Liver (tissue), 9 donors: ENCODE measurements around the gene SYCP2L. TPM values are rescaled to one million over a fixed set of nuclear protein-coding genes. Genes with fewer than 3 reads are reported as not detected.

Source experiments
- DNase-seq: peaks from one replicate; pipeline ENCODE4 v3.0.0-alpha.2; 2017; ENCODE audit warnings: low spot score
- H3K27ac ChIP-seq, 2 donors: one replicate each; pipeline ENCODE4 v1.7.0; 2013; ENCODE audit warnings: inconsistent platforms in 2 of 2, low read length in 2 of 2, control low read depth in 1 of 2, low read depth in 1 of 2, mild to moderate bottlenecking in 1 of 2
- H3K27me3 ChIP-seq, 4 donors: one replicate each; pipeline versions ENCODE4 v1.6.1 to v1.7.0; 2013; ENCODE audit warnings: low read length in 3 of 4, inconsistent platforms in 1 of 4, mild to moderate bottlenecking in 1 of 4, moderate library complexity in 1 of 4; ENCODE audit not compliant: control insufficient read depth in 4 of 4, insufficient read depth in 4 of 4
- H3K36me3 ChIP-seq, 4 donors: one replicate each; pipeline versions ENCODE4 v1.6.1 to v1.7.0; 2013; ENCODE audit warnings: low read length in 3 of 4, mild to moderate bottlenecking in 3 of 4, low read depth in 1 of 4, moderate library complexity in 1 of 4; ENCODE audit not compliant: control insufficient read depth in 4 of 4, insufficient read depth in 3 of 4
- H3K4me1 ChIP-seq, 4 donors: one replicate each; pipeline versions ENCODE4 v1.6.1 to v1.7.0; 2013; ENCODE audit warnings: low read length in 3 of 4, mild to moderate bottlenecking in 3 of 4, moderate library complexity in 1 of 4; ENCODE audit not compliant: control insufficient read depth in 4 of 4, insufficient read depth in 4 of 4
- H3K4me3 ChIP-seq, 3 donors: one replicate each; pipeline versions ENCODE4 v1.6.1 to v1.7.0; 2013; ENCODE audit warnings: low read length in 3 of 3, control low read depth in 1 of 3, low read depth in 1 of 3, mild to moderate bottlenecking in 1 of 3
- H3K9ac ChIP-seq, 2 donors: one replicate each; pipeline ENCODE4 v1.7.0; 2013; ENCODE audit warnings: low read length in 2 of 2, mild to moderate bottlenecking in 2 of 2, moderate library complexity in 2 of 2, control low read depth in 1 of 2, low read depth in 1 of 2
- H3K9me3 ChIP-seq, 4 donors: one replicate each; pipeline versions ENCODE4 v1.6.1 to v1.7.0; 2013; ENCODE audit warnings: low read length in 3 of 4; ENCODE audit not compliant: control insufficient read depth in 4 of 4
- FOXA1 ChIP-seq: IDR thresholded peaks from 2 replicates; pipeline ENCODE4 v1.6.1; 2016; ENCODE audit warnings: antibody characterized with exemption
- GABPA ChIP-seq, 2 donors: IDR thresholded peaks in 1 of 2; conservative IDR thresholded peaks in 1 of 2; 2 replicates each; pipeline ENCODE4 v1.6.1; 2016; ENCODE audit warnings: antibody characterized with exemption in 2 of 2, mild to moderate bottlenecking in 1 of 2, moderate library complexity in 1 of 2
- HNF4A ChIP-seq, 2 donors: conservative IDR thresholded peaks; 2 replicates each; pipeline ENCODE4 v1.6.1; 2016; ENCODE audit warnings: antibody characterized with exemption in 2 of 2, mild to moderate bottlenecking in 2 of 2
- HNF4G ChIP-seq: IDR thresholded peaks from 2 replicates; pipeline ENCODE4 v1.6.1; 2016; ENCODE audit warnings: antibody characterized with exemption
- JUND ChIP-seq, 2 donors: IDR thresholded peaks; 2 replicates each; pipeline ENCODE4 v1.6.1; 2016; ENCODE audit warnings: antibody characterized with exemption in 2 of 2
- NR2F2 ChIP-seq: IDR thresholded peaks from 2 replicates; pipeline ENCODE4 v1.6.1; 2016; ENCODE audit warnings: antibody characterized with exemption
- RAD21 ChIP-seq, 2 donors: IDR thresholded peaks; 2 replicates each; pipeline ENCODE4 v1.6.1; 2016; ENCODE audit warnings: antibody characterized with exemption in 2 of 2, mild to moderate bottlenecking in 2 of 2
- RXRA ChIP-seq, 2 donors: IDR thresholded peaks; 2 replicates each; pipeline ENCODE4 v1.6.1; 2017 to 2018; ENCODE audit warnings: antibody characterized with exemption in 2 of 2, mild to moderate bottlenecking in 1 of 2
- SP1 ChIP-seq: IDR thresholded peaks from 2 replicates; pipeline ENCODE4 v1.6.1; 2018; ENCODE audit warnings: antibody characterized with exemption, mild to moderate bottlenecking
- TAF1 ChIP-seq: conservative IDR thresholded peaks from 2 replicates; pipeline ENCODE4 v1.6.1; 2016; ENCODE audit warnings: antibody characterized with exemption, mild to moderate bottlenecking
- YY1 ChIP-seq: IDR thresholded peaks from 2 replicates; pipeline ENCODE4 v1.6.1; 2016; ENCODE audit warnings: antibody characterized with exemption, mild to moderate bottlenecking
- ZBTB33 ChIP-seq: IDR thresholded peaks from 2 replicates; pipeline ENCODE4 v1.6.1; 2016; ENCODE audit warnings: antibody characterized with exemption
- WGBS: extraction: QIAGEN DNeasy Blood & Tissue Kit; methylation state at CpG from one replicate; pipeline ENCODE4 v1.1.7; 2013; 5-methylcytosine and 5-hydroxymethylcytosine counted together
- polyA plus RNA-seq, 2 donors: library from polyadenylated mRNA; stranded (reverse) in 1 of 2; unstranded in 1 of 2; fragments of 200-250 nt in 1 of 2; fragments of >200 nt in 1 of 2; fragmentation: Nextera tagmentation in 1 of 2; extraction: Ambion mirVana in 1 of 2; gene quantifications; one replicate each; pipeline versions ENCODE4 v1.2.1 to v1.2.3, GENCODE V29; 2013 to 2015
- total RNA-seq, 2 donors: library from RNA; depleted of rRNA; stranded (reverse); fragments of >200 nt; gene quantifications; one replicate each; pipeline ENCODE4 v1.2.3, GENCODE V29; 2014
- TF ChIP-seq, protein P1 (sequence below): fragments of 150-350 bp; IDR thresholded peaks from 2 replicates; pipeline ENCODE4 v1.5.1; 2017; ENCODE audit warnings: improper control_type of control experiment, low read depth, low read length; ENCODE audit not compliant: missing input control
- TF ChIP-seq, protein P2 (sequence below): IDR thresholded peaks from 2 replicates; pipeline ENCODE4 v1.6.1; 2016; ENCODE audit warnings: antibody characterized with exemption
- donor health status: healthy.
- donor health status: healthy.
- donor health status: healthy.
- donor health status: healthy.
- donor health status: healthy.

The SYCP2L gene
- total and polyA plus RNA-seq, 4 donors, result 0.28 to 0.33 TPM; not detected in 2

DNA sequence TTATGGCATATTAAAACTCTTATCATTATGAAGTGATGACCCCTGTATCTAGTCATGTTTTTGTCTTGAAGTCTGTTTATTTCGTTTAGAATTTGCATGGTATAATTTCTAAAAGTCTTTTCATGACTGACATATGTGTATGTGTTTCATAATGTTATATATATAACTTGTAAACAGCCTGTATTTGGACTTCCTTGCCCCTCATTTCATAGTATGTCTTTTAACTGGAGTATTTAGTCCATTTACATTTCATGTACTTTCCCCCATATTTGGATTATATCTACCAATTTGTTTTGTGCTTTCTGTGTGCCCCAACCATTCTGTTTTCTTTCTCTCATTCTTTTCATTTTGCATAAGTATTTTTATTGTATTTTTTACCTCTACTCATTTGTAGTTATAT lies 59.0 kb downstream of the SYCP2L start:
- Histone ChIP-seq H3K27me3 (no peaks in the 10 kb centered on the region), H3K4me1 (no peaks in the 10 kb centered on the region), H3K4me3 (no peak overlapping the region), H3K36me3 (no peaks in the 10 kb centered on the region), H3K27ac (no peak overlapping the region), H3K9ac (no peak overlapping the region), H3K9me3 (no peaks in the 10 kb centered on the region)
- no peak for DNase-seq
- WGBS, result 86% methylated on average over 1 of the region's 1 CpG
- TF ChIP-seq, protein P1, sequence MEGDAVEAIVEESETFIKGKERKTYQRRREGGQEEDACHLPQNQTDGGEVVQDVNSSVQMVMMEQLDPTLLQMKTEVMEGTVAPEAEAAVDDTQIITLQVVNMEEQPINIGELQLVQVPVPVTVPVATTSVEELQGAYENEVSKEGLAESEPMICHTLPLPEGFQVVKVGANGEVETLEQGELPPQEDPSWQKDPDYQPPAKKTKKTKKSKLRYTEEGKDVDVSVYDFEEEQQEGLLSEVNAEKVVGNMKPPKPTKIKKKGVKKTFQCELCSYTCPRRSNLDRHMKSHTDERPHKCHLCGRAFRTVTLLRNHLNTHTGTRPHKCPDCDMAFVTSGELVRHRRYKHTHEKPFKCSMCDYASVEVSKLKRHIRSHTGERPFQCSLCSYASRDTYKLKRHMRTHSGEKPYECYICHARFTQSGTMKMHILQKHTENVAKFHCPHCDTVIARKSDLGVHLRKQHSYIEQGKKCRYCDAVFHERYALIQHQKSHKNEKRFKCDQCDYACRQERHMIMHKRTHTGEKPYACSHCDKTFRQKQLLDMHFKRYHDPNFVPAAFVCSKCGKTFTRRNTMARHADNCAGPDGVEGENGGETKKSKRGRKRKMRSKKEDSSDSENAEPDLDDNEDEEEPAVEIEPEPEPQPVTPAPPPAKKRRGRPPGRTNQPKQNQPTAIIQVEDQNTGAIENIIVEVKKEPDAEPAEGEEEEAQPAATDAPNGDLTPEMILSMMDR, result no peak
- TF ChIP-seq SP1 (no peak), YY1 (no peak), RXRA (IDR thresholded peaks at IDR 0.05) (no peak)

GRCh38 chr6:10947966-10948365 lies 61.1 kb downstream of the SYCP2L start:
- Histone ChIP-seq H3K27ac (no peak overlapping the region), H3K4me3 (no peak overlapping the region), H3K9me3 (no peaks in the 10 kb centered on the region), H3K9ac (no peak overlapping the region), H3K36me3 (no peaks in the 10 kb centered on the region), H3K4me1 (no peaks in the 10 kb centered on the region), H3K27me3 (no peaks in the 10 kb centered on the region)
- WGBS, result 94% methylated on average over 5 of the region's 5 CpGs
- no peak for DNase-seq
- no peak for TF ChIP-seq GABPA (IDR thresholded peaks at IDR 0.05 in 1 of 2, conservative IDR thresholded peaks at IDR 0.05 in 1 of 2)

DNA sequence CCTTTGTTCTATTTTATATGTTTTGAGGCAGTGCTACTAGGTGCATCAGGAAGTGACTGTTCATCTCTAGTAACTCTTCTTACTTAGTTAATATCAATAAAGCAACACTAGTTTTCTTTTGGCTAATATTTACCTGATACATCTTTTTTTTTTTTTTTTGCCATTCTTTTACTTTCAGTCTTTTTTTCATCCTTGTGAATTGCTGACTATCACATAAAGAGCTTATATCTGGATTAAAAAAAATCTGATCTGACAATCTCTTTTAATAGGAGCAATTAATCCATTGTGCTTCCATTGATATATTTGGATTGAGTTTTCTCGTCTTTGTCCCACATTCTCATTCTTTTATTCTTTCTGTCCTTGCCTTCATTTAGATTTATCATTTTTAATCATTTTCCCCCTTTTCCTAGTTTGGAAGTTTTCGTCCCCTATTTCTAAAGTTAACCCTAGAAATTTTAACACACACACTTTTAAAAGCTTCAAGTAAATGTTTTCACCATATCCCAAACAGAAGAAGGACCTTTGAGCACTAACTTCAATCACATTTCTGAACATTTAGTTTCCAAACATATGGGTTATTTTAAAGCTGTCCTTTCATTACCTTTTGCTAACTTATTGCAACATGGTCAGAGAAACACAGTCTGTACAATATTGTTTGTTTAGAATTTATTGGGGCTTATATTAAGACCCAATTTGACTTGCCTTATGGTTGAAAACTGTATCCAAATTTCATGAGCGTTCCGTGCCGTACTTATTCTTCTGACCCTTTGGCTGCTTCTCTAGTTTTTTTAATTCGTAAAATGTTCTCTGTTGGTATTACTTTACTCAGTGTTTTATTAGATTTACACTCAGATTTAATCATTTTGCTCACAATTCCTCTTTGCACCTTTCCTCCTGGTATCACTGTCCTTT lies 63.0 kb downstream of the SYCP2L start:
- H3K27me3 ChIP-seq, result no peaks in the 10 kb centered on the region
- H3K9ac ChIP-seq, result no peak overlapping the region
- WGBS, result 90% methylated on average over 6 of the region's 6 CpGs
- DNase-seq, result no peak
- no peaks in the 10 kb centered on the region for H3K4me1 ChIP-seq
- no peak overlapping the region for H3K27ac ChIP-seq
- H3K36me3 ChIP-seq, result no peaks in the 10 kb centered on the region
- no peak overlapping the region for H3K4me3 ChIP-seq
- no peaks in the 10 kb centered on the region for H3K9me3 ChIP-seq
- TF ChIP-seq YY1 (no peak), FOXA1 (no peak), TAF1 (no peak), GABPA (IDR thresholded peaks at IDR 0.05 in 1 of 2, conservative IDR thresholded peaks at IDR 0.05 in 1 of 2) (no peak)

GRCh38 chr6:10951675-10952282 lies 64.9 kb downstream of the SYCP2L start:
- WGBS, result 37% methylated on average over 6 of the region's 6 CpGs
- Histone ChIP-seq H3K4me1 (no peaks in the 10 kb centered on the region), H3K9ac (no peak overlapping the region), H3K36me3 (no peaks in the 10 kb centered on the region), H3K9me3 (no peaks in the 10 kb centered on the region), H3K4me3 (no peak overlapping the region), H3K27me3 (no peaks in the 10 kb centered on the region), H3K27ac (no peak overlapping the region)
- no peak for DNase-seq
- TF ChIP-seq, protein P1, result peak; percentile 63
- TF ChIP-seq FOXA1 (no peak), GABPA (IDR thresholded peaks at IDR 0.05 in 1 of 2, conservative IDR thresholded peaks at IDR 0.05 in 1 of 2) (no peak), JUND (IDR thresholded peaks at IDR 0.05) (no peak), YY1 (no peak), TAF1 (no peak), ZBTB33 (no peak), NR2F2 (no peak), HNF4A (conservative IDR thresholded peaks at IDR 0.05) (no peak), SP1 (no peak), HNF4G (no peak), RAD21 (IDR thresholded peaks at IDR 0.05) (peak; percentile 93 to 96)
- TF ChIP-seq, protein P2, sequence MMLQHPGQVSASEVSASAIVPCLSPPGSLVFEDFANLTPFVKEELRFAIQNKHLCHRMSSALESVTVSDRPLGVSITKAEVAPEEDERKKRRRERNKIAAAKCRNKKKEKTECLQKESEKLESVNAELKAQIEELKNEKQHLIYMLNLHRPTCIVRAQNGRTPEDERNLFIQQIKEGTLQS, result no peak
